Measurements from ENCODE around the gene IMPA2. TPM values are rescaled to one million over a fixed set of nuclear protein-coding genes. Genes with fewer than 3 reads are reported as not detected.

The IMPA2 gene
- total RNA-seq, 2 donors from 2014 or later, result 8.4 to 26.6 TPM

- ATAC-seq (ENCODE audit: insufficient number of reproducible peaks, low FRiP score, low read depth) (no peak), DNase-seq (ENCODE audit: low spot score) (no peak)
- Histone ChIP-seq H3K36me3 (peaks cover 13% of the 10 kb centered on the region), H3K4me1 (ENCODE audit: control insufficient read depth in 1 of 2, low read depth in 2 of 2) (no peaks in the 10 kb centered on the region), H3K9me3 (no peaks in the 10 kb centered on the region), H3K27me3 (replicated peaks; ENCODE audit: insufficient read depth) (no peaks in the 10 kb centered on the region), H3K27ac (no peak overlapping the region), H3K4me3 (no peak overlapping the region)
- TF ChIP-seq CTCF (IDR thresholded peaks at IDR 0.05), result no peak
These were observed 49.4 kb downstream of the IMPA2 start for GRCh38 chr18:12030670-12031069.

GRCh38 chr18:12031181-12031580 is 49.9 kb downstream of the IMPA2 start:
- no peak overlapping the region for H3K27ac ChIP-seq
- no peaks in the 10 kb centered on the region for H3K9me3 ChIP-seq
- no peaks in the 10 kb centered on the region for H3K4me1 ChIP-seq (ENCODE audit: control insufficient read depth in 1 of 2, low read depth in 2 of 2)
- H3K36me3 ChIP-seq, result peaks cover 13% of the 10 kb centered on the region
- no peak for TF ChIP-seq CTCF (IDR thresholded peaks at IDR 0.05)
- ATAC-seq (ENCODE audit: insufficient number of reproducible peaks, low FRiP score, low read depth), result no peak
- no peaks in the 10 kb centered on the region for H3K27me3 ChIP-seq (replicated peaks; ENCODE audit: insufficient read depth)
- no peak overlapping the region for H3K4me3 ChIP-seq
- no peak for DNase-seq (ENCODE audit: low spot score)

GRCh38 chr18:12031846-12032245 is 50.5 kb downstream of the IMPA2 start:
- no peak for TF ChIP-seq CTCF (IDR thresholded peaks at IDR 0.05)
- Histone ChIP-seq H3K4me3 (no peak overlapping the region), H3K36me3 (peaks cover 13% of the 10 kb centered on the region), H3K9me3 (no peaks in the 10 kb centered on the region), H3K27ac (no peak overlapping the region), H3K27me3 (replicated peaks; ENCODE audit: insufficient read depth) (no peaks in the 10 kb centered on the region), H3K4me1 (ENCODE audit: control insufficient read depth in 1 of 2, low read depth in 2 of 2) (no peaks in the 10 kb centered on the region)
- ATAC-seq (ENCODE audit: insufficient number of reproducible peaks, low FRiP score, low read depth) (no peak), DNase-seq (ENCODE audit: low spot score) (no peak)

GRCh38 chr18:12032786-12033642 is 51.7 kb downstream of the IMPA2 start:
- Histone ChIP-seq H3K4me3 (no peak overlapping the region), H3K27me3 (replicated peaks; ENCODE audit: insufficient read depth) (no peaks in the 10 kb centered on the region), H3K27ac (no peak overlapping the region), H3K4me1 (ENCODE audit: control insufficient read depth in 1 of 2, low read depth in 2 of 2) (no peaks in the 10 kb centered on the region), H3K36me3 (peaks cover 8% of the 10 kb centered on the region), H3K9me3 (no peaks in the 10 kb centered on the region)
- DNase-seq (ENCODE audit: low spot score) (no peak), ATAC-seq (ENCODE audit: insufficient number of reproducible peaks, low FRiP score, low read depth) (no peak)
- TF ChIP-seq CTCF (IDR thresholded peaks at IDR 0.05), result no peak

GRCh38 chr18:12033643-12034025 is 52.3 kb downstream of the IMPA2 start:
- no peaks in the 10 kb centered on the region for H3K9me3 ChIP-seq
- H3K4me3 ChIP-seq, result no peak overlapping the region
- peaks cover 0 to 6% of the 10 kb centered on the region in 2 donors for H3K4me1 ChIP-seq (ENCODE audit: control insufficient read depth in 1 of 2, low read depth in 2 of 2)
- peaks cover 2% of the 10 kb centered on the region for H3K36me3 ChIP-seq
- DNase-seq (ENCODE audit: low spot score) (no peak), ATAC-seq (ENCODE audit: insufficient number of reproducible peaks, low FRiP score, low read depth) (no peak)
- TF ChIP-seq CTCF (IDR thresholded peaks at IDR 0.05), result no peak
- H3K27ac ChIP-seq, result no peak overlapping the region
- H3K27me3 ChIP-seq (replicated peaks; ENCODE audit: insufficient read depth), result no peaks in the 10 kb centered on the region

Measured in thoracic aorta (tissue), 2 donors.